ENCODE data around the gene JPT1. TPM values are rescaled to one million over a fixed set of nuclear protein-coding genes. Genes with fewer than 3 reads are reported as not detected.

The JPT1 gene, protein sequence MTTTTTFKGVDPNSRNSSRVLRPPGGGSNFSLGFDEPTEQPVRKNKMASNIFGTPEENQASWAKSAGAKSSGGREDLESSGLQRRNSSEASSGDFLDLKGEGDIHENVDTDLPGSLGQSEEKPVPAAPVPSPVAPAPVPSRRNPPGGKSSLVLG
- 340 and 870 TPM in 2 replicates for total RNA-seq (2014; rRNA removed; shearing (Covaris generic))

DNA sequence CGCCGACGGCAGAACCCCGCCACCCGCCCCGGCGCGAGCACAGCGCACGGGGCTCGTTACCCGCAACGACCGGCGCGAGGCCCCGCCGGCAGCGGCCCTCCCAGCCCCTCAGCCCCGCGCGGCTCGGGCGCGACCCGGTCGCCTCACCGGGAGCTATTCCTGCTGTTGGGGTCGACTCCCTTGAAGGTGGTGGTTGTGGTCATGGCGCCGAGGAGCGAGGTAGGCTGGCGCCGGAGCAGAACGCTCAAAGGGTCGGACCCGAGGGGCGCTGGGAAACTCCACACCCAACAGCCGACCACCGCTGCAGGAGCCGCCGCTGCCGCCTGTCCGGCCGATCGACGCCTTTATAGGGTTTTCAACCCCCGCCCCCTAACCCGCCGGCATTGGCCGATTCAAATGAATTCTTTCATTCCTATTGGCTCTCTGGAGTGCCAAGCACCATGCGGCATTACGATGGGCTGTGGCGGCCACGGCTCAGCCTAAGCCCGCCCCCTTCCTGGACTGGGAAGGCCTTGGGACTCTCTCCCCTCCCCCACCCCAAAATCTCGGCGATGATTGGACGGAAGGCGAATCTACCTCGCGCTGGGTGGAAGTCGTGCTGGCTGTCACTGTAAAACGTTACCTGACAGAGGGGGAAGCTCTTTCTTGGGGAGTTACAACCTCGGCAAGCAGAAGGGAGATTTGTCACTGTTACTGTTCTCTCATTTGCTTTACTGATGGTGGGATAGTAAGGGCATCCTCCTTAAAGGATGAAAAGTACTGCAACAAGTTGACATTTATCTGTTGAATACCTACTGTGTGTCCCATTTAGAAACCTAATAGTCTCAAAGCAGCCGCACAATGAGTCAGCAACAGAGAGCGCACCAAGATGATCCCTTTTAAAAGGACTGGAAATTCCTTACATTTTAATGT lies at the start of gene JPT1:
JPT1 (minus strand) TSS at position 318 of the 912 bp plus-strand sequence; CDS start at position 203, 115 bp downstream.
- Histone ChIP-seq H3K36me3 (peaks cover 24% of the 10 kb centered on the region), H3K27me3 (replicated peaks) (no peaks in the 10 kb centered on the region), H3K27ac (peak within 1 kb of the TSS; percentile 63), H3K4me3 (peak within 1 kb of the TSS; percentile 87), H3K4me1 (replicated peaks) (peaks cover 29% of the 10 kb centered on the region), H3K9me3 (replicated peaks) (no peaks in the 10 kb centered on the region)
- peak; percentile 99 to 100 for DNase-seq (ENCODE audit: low read depth in 1 of 2, low spot score in 2 of 2)

DNA sequence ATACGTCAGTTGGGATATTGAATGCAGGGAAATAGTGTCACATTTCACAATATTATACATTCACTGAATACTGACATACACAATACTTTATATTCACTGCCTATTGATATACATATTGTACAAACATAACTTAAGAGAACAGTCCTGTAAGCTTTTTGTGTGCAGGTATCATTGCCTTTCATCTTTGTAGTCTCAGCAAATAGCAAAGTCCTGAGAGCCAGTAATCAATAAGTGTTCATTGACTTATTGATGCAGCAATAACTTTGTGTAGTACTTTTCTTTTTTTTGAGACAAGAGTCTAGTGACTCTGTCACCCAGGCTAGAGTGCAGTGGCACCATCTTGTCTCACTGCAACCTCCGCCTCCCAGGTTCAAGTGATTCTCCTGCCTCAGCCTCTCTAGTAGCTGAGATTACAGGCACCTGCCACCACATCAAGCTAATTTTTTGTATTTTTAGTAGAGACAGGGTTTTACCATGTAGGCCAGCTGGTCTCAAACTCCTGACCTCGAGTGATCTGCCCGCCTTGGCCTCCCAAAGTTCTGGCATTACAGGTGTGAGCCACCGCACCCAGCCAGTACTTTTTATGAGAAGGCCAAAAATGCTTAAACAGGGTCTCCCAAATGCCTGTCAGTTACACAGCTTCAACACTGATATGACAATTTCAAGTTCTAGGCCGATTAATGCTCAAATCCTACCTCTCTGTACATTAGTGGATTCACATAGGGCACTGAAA lies 45.7 kb upstream of the JPT1 start:
- Histone ChIP-seq H3K4me1 (replicated peaks) (0 out of 2 replicates have a peak, but pooled peaks cover 5% of the 10 kb centered on the region), H3K27me3 (replicated peaks) (no peaks in the 10 kb centered on the region), H3K4me3 (no peak overlapping the region), H3K36me3 (no peaks in the 10 kb centered on the region), H3K27ac (no peak overlapping the region), H3K9me3 (replicated peaks) (no peaks in the 10 kb centered on the region)
- no peak for DNase-seq (ENCODE audit: low read depth in 1 of 2, low spot score in 2 of 2)

DNA sequence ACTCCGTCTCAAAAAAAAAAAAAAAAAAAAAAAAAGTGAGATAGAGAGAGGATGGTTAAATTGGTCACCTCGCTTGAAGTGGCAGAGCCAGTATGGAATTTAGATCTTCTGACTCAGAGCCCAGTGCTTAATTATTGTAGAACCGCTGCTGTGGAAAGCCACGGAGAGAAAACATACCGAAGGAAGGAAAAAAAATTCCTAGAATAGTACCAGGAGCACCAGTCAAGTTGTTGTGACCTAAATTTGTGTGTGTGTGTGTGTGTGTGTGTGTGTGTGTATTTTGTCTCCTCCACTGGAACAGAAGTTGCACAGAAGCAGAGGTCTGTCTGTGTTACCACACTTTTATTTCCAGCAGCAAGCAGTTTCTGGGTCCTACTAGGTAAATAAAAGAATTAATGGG lies 40.6 kb upstream of the JPT1 start:
- Histone ChIP-seq H3K36me3 (no peaks in the 10 kb centered on the region), H3K4me1 (replicated peaks) (no peaks in the 10 kb centered on the region), H3K9me3 (replicated peaks) (no peaks in the 10 kb centered on the region; the same call in 1 of the 2 replicates), H3K4me3 (no peak overlapping the region), H3K27me3 (replicated peaks) (no peaks in the 10 kb centered on the region), H3K27ac (no peak overlapping the region)
- no peak for DNase-seq (ENCODE audit: low read depth in 1 of 2, low spot score in 2 of 2)

DNA sequence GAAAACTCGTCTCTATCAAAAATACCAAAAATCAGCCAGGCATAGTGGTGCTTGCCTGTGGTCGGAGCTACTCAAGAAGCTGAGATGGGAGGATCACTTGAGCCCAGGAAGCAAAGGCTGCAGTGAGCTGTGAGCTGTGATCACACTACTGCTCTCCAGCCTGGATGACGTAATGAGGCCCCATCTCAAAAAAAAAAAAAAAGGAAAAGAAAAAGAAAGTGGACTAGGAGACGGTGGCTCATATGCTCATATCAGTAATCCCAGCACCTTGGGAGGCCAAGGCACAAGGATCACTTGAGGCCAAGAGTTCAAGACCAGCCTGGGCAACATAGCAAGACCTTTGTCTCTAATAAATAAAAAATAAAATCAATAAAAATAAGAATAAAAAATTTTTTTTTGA lies 37.3 kb upstream of the JPT1 start:
- no peak for DNase-seq (ENCODE audit: low read depth in 1 of 2, low spot score in 2 of 2)
- Histone ChIP-seq H3K4me1 (replicated peaks) (peaks cover 7% of the 10 kb centered on the region; the same call in 1 of the 2 replicates), H3K9me3 (replicated peaks) (no peaks in the 10 kb centered on the region; the same call in 1 of the 2 replicates), H3K27ac (no peak overlapping the region), H3K36me3 (no peaks in the 10 kb centered on the region), H3K4me3 (no peak overlapping the region), H3K27me3 (replicated peaks) (no peaks in the 10 kb centered on the region)

DNA sequence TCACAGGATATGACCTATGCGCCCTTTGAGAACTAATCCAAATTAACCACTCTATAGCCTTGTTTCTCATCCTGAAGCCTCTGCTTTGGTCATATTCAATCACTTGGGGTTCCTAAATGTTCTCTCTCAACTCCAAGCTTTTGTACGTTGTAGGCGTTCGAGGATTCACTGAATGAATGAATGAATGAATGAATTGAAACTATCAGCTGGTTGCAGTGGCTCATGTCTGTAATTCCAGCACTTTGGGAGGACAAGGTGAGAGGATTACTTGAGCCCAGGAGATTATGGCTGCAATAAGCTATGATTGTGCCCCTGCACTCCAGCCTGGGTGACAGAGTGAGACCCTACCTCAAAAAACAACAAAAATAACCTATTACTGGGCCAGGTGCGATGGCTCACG lies 34.3 kb upstream of the JPT1 start:
- Histone ChIP-seq H3K27me3 (replicated peaks) (no peaks in the 10 kb centered on the region), H3K4me3 (no peak overlapping the region), H3K27ac (no peak overlapping the region), H3K4me1 (replicated peaks) (peaks cover 7% of the 10 kb centered on the region), H3K9me3 (replicated peaks) (no peaks in the 10 kb centered on the region; the same call in 1 of the 2 replicates), H3K36me3 (no peaks in the 10 kb centered on the region)
- no peak for DNase-seq (ENCODE audit: low read depth in 1 of 2, low spot score in 2 of 2)

DNA sequence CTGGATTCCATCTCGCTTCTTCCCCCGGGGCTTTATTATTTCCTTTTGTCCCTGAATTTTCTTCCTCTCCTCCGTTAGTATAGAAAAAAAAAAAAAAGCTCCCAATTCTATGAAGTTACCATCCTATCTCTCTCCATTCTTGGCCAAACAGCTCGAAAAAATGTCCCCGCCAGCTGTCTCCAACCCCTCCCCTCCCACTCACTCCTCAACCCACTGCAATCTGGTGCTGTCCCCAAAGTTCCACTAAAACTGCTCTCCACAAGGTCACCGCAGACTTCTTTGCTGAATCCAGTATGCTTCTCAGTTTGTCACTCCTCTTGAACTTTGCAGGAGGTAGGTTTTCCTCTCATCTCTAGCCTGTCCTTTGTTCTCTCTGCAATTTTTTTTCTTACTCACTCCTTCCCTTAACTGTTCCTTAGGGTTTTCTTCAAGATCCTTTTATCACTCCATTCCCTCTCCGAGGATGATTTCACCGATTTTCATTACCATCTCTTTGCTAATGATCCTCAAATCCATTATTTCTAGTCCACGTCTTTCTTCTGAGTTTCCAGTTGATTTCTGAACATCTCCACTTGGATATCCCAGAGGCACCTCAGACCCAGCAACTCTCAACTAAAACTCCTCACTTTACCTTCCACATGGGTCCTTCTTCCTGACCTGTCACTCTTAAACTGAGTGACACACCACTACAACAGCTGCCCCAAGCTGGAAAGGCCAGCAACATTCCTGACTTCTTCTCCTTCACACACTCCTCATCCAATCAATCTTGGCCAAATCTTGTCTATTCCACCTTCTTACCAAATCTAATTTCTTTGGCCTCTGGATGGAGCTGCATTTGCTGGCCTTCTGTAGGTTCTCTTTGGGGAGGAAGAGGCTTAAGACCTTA lies 29.9 kb upstream of the JPT1 start:
- no peak overlapping the region for H3K4me3 ChIP-seq
- H3K27me3 ChIP-seq (replicated peaks): no peaks in the 10 kb centered on the region
- no peak overlapping the region for H3K27ac ChIP-seq

DNA sequence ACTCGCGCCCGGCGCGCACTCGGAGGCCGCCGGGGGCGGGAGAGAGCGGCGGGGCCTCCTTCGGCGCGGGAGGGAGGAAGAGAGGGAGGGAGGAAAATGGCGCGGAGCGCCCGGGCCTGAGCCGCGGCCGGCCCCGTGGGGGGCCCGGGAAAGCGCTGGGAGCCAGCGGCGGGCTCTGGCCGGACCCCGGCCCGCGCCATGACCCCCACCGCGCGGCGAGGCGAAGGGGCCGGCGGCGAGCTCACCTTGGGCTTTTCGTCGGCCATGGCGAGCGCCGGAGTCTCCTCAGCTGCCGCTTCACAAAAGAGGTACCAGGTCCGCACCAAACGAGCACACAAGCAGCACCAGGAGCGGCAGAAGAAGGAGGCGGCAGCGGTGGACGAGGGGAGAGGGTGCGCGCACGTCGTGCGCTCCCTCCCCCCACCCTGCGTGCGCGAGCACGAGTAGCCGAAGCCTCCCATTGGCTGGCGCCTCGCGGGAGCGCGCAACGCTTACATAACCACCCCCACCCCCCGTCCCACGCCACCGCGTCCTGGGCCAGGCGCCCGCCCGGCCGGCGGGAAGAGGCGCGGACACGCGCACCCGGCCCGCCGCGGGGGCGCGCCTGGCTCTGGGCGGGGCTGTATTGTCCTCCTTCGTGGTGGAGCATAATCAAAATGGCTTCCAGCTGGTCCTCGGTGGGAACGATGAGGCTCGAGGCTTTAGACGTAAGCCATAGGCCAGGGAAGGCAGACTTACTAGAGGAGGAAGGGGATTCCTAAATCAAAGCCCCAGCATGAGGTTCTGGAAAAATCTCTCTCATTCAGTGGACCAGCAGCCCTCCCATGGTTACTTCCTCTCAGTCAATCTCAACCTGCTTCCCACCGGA lies 28.5 kb upstream of the JPT1 start, which contains the start of gene SUMO2:
SUMO2 (minus strand) TSS at position 391 of the 868 bp plus-strand sequence; CDS start at position 266, 125 bp downstream.
- Histone ChIP-seq H3K4me1 (replicated peaks) (peaks cover 13% of the 10 kb centered on the region), H3K27ac (peak within 1 kb of the TSS; percentile 93), H3K4me3 (peak within 1 kb of the TSS; percentile 95), H3K9me3 (replicated peaks) (no peaks in the 10 kb centered on the region), H3K36me3 (peaks cover 47% of the 10 kb centered on the region), H3K27me3 (replicated peaks) (no peaks in the 10 kb centered on the region)
- peak; percentile 98 to 99 for DNase-seq (ENCODE audit: low read depth in 1 of 2, low spot score in 2 of 2)

More for the DNA sequence above, 29.9 kb upstream of the JPT1 start:
- no peaks in the 10 kb centered on the region for H3K9me3 ChIP-seq (replicated peaks)
- DNase-seq (ENCODE audit: low read depth in 1 of 2, low spot score in 2 of 2): no peak
- peaks cover 33% of the 10 kb centered on the region for H3K36me3 ChIP-seq
- peaks cover 17% of the 10 kb centered on the region for H3K4me1 ChIP-seq (replicated peaks)

DNA sequence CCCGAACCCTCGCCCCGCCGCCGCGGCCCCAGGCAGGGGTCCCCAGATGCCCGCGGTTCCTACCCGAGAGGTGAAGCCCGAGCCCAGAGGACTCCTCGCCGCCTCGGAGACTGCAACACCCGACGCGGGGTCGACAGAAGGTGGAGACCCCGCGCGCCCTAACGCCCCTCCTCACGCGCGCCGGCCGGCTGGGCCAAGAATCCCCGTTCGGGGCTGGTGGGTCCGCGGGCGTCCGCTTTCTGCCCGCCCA lies 27.9 kb upstream of the JPT1 start:
- Histone ChIP-seq H3K27me3 (replicated peaks) (no peaks in the 10 kb centered on the region), H3K4me3 (peak overlapping the region; percentile 95), H3K9me3 (replicated peaks) (no peaks in the 10 kb centered on the region), H3K27ac (peak overlapping the region; percentile 93), H3K36me3 (peaks cover 53% of the 10 kb centered on the region), H3K4me1 (replicated peaks) (peaks cover 13% of the 10 kb centered on the region)
- DNase-seq (ENCODE audit: low read depth in 1 of 2, low spot score in 2 of 2): no peak

DNA sequence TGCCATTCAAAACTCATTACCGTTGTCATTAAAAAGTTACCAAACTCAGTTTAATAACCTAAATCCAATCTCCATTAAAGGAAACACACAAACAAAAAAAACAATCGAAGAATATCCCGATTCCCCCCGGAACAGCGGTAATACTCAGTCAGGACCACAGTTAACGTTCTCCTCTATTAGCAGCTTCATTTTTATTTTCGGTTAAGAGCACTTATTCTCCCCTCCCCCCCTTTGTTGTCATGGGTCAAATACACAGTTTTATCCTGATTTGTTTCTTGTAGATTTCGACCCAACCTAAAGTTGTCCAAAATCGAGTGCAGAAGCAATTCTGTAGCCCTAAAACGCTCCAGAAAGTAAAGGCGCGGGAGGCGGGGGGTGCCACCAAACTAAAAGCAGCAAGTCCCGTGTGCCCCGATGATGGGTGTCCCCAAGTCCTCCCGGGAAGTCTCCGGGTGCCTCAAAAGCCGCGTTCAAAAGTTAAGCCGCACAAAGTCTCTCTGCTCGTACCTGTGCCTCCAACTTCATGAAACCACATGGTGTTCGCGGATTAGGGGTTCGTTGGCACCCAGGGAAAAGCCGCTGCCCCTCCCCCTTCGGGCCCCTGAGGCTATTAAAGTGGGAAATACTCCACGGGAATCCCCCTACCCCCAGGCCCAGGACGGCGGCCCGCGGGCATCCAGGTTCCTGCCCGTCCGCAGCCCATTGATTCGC lies 27.5 kb upstream of the JPT1 start:
- peak; percentile 50 to 60 for DNase-seq (ENCODE audit: low read depth in 1 of 2, low spot score in 2 of 2)
- H3K9me3 ChIP-seq (replicated peaks): no peaks in the 10 kb centered on the region
- H3K36me3 ChIP-seq: peaks cover 56% of the 10 kb centered on the region
- H3K27ac ChIP-seq: peak overlapping the region; percentile 93
- peak overlapping the region; percentile 95 for H3K4me3 ChIP-seq
- peaks cover 13% of the 10 kb centered on the region for H3K4me1 ChIP-seq (replicated peaks)
- H3K27me3 ChIP-seq (replicated peaks): no peaks in the 10 kb centered on the region

DNA sequence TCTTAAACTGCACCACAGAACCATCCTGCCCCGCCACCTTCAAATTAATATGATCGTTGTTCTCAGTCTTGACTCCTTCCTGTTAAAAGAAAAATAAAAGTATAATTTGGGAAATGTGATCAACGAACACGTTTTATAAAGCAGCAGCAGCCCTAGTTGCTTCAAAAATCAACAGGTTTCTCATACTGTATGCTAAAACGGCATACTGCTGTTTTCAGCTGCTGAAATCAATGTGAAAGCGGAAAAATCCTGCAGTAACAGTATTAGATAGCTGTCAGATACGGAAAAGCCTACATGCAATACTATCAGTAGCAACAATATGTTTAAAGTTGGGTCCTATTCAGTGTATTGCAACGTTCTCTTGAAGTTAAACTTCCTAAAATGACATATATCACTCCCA lies 26.8 kb upstream of the JPT1 start:
- H3K27me3 ChIP-seq (replicated peaks): no peaks in the 10 kb centered on the region
- peaks cover 62% of the 10 kb centered on the region for H3K36me3 ChIP-seq
- no peaks in the 10 kb centered on the region for H3K9me3 ChIP-seq (replicated peaks)
- peaks cover 13% of the 10 kb centered on the region for H3K4me1 ChIP-seq (replicated peaks)
- H3K27ac ChIP-seq: no peak overlapping the region
- peak overlapping the region; percentile 95 for H3K4me3 ChIP-seq
- no peak for DNase-seq (ENCODE audit: low read depth in 1 of 2, low spot score in 2 of 2)

DNA sequence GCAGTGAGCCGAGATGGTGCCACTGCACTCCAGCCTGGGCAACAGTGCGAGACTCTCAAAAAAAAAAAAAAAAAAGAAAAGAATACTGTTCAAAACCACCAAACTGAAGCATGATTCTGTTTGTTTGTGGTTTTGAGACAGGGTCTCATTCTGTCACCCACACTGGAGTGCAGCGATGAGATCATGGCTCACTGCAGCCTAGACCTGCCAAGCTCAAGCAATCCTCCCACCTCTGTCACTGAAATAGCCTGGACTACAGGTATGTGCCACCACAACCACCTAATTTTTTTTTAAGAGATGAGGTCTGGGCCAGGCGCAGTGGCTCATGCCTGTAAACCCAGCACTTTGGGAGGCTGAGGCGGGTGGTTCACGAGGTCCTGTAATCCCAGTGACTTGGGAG lies 24.1 kb upstream of the JPT1 start:
- H3K4me1 ChIP-seq (replicated peaks): peaks cover 11% of the 10 kb centered on the region
- peaks cover 89% of the 10 kb centered on the region for H3K36me3 ChIP-seq
- H3K4me3 ChIP-seq: no peak overlapping the region
- no peaks in the 10 kb centered on the region for H3K9me3 ChIP-seq (replicated peaks)
- no peaks in the 10 kb centered on the region for H3K27me3 ChIP-seq (replicated peaks)
- no peak overlapping the region for H3K27ac ChIP-seq
- DNase-seq (ENCODE audit: low read depth in 1 of 2, low spot score in 2 of 2): no peak

DNA sequence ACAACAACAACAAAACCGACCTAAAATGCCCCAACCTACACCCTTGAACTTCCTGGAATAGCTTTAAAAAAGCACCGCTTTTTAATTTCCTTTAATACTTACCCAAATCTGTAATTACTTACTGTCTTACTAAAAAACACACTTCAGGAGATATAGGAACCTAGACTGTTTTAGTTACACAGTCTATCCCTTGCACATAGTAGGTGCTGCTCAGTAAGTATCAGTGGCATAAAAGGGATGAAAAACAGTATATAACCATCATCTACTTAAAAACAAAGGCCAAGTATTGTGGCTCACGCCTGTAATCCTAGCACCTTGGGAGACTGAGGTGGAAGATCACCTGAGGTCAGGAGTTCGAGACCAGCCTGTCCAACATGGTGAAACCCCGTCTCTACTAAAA lies 22.3 kb upstream of the JPT1 start:
- Histone ChIP-seq H3K4me1 (replicated peaks) (peaks cover 7% of the 10 kb centered on the region; the same call in 1 of the 2 replicates), H3K27ac (no peak overlapping the region), H3K27me3 (replicated peaks) (no peaks in the 10 kb centered on the region), H3K9me3 (replicated peaks) (no peaks in the 10 kb centered on the region), H3K36me3 (peaks cover 96% of the 10 kb centered on the region), H3K4me3 (no peak overlapping the region)
- no peak for DNase-seq (ENCODE audit: low read depth in 1 of 2, low spot score in 2 of 2)

Measured in SJSA1 (cell line).